Glomerular endothelial cell (primary cell): ENCODE results near the gene SERPINE2. TPM values are rescaled to one million over a fixed set of nuclear protein-coding genes. Genes with fewer than 3 reads are reported as not detected.

Experiments used
- total RNA-seq: library from RNA; depleted of rRNA; stranded (reverse); fragments of >200 nt; gene quantifications from 2 replicates; pipeline ENCODE4 v1.2.3, GENCODE V29; 2015

Gene SERPINE2
- total RNA-seq, 1 donor from 2014 or later, result 42.8 TPM

Other genes with a start within 250 kb of the SERPINE2 start
- 5.9 and 6.7 TPM in 2 replicates for gene AP1S3, start 201.7 kb downstream of the SERPINE2 start, total RNA-seq
- gene WDFY1, start 94.0 kb downstream of the SERPINE2 start, total RNA-seq, result 67.0 and 79.6 TPM in 2 replicates
- gene MRPL44, start 81.8 kb downstream of the SERPINE2 start, total RNA-seq, result 36.1 and 38.6 TPM in 2 replicates